Activated T-helper 17 cell treated with anti-CD3 and anti-CD28 coated beads, Interleukin-2, amount 50 U/mL, for 72 hours (primary cell): ENCODE results near the gene RFX2. TPM values are rescaled to one million over a fixed set of nuclear protein-coding genes. Genes with fewer than 3 reads are reported as not detected.
A peak's percentile ranks its signal among the peaks of the same experiment; 100 is the strongest.

Source experiments
- ATAC-seq: fragments of 150-1000 bp; cut with Tn5 transposase; replicated peaks from 2 replicates; pipeline ENCODE4 v1.10.0; 2021; ENCODE audit warnings: mild to moderate bottlenecking, moderate library complexity
- H3K27ac Mint-ChIP-seq: one replicate; pipeline ENCODE4 v1.8.0; 2022; ENCODE audit warnings: mixed read lengths
- H3K27me3 Mint-ChIP-seq: one replicate; pipeline ENCODE4 v1.8.0; 2022; ENCODE audit warnings: mixed read lengths
- H3K36me3 Mint-ChIP-seq: one replicate; pipeline ENCODE4 v1.8.0; 2022; ENCODE audit warnings: low read depth, mild to moderate bottlenecking, mixed read lengths
- H3K4me1 Mint-ChIP-seq: one replicate; pipeline ENCODE4 v1.8.0; 2022; ENCODE audit warnings: mixed read lengths
- H3K4me3 Mint-ChIP-seq: one replicate; pipeline ENCODE4 v1.8.0; 2022; ENCODE audit warnings: mild to moderate bottlenecking, mixed read lengths
- H3K9me3 Mint-ChIP-seq: one replicate; pipeline ENCODE4 v1.8.0; 2022; ENCODE audit warnings: mixed read lengths
- total RNA-seq, 2 donors: library from RNA; stranded (reverse); gene quantifications; one replicate each; pipeline ENCODE4 v1.2.3, GENCODE V29; 2022

RFX2 gene
- total RNA-seq, 2 donors from 2014 or later, result 9.7 to 20.7 TPM

GRCh38 chr19:6062961-6063575 is 47.2 kb downstream of the RFX2 start:
- Mint-ChIP-seq H3K4me3 (peak overlapping the region; percentile 74), H3K4me1 (peaks cover 52% of the 10 kb centered on the region), H3K36me3 (no peaks in the 10 kb centered on the region), H3K27ac (peak overlapping the region; percentile 96), H3K9me3 (no peaks in the 10 kb centered on the region), H3K27me3 (no peaks in the 10 kb centered on the region)
- no peak for ATAC-seq

GRCh38 chr19:6062274-6062673 is 48.0 kb downstream of the RFX2 start:
- H3K36me3 Mint-ChIP-seq, result no peaks in the 10 kb centered on the region
- peak overlapping the region; percentile 74 for H3K4me3 Mint-ChIP-seq
- ATAC-seq, result peak; percentile 78
- H3K9me3 Mint-ChIP-seq, result no peaks in the 10 kb centered on the region
- H3K27ac Mint-ChIP-seq, result peak overlapping the region; percentile 96
- peaks cover 51% of the 10 kb centered on the region for H3K4me1 Mint-ChIP-seq
- H3K27me3 Mint-ChIP-seq, result no peaks in the 10 kb centered on the region

GRCh38 chr19:6061376-6062130 is 48.7 kb downstream of the RFX2 start:
- H3K4me3 Mint-ChIP-seq, result peak overlapping the region; percentile 74
- no peak for ATAC-seq
- H3K4me1 Mint-ChIP-seq, result peaks cover 44% of the 10 kb centered on the region
- no peaks in the 10 kb centered on the region for H3K27me3 Mint-ChIP-seq
- peak overlapping the region; percentile 96 for H3K27ac Mint-ChIP-seq
- H3K36me3 Mint-ChIP-seq, result no peaks in the 10 kb centered on the region
- H3K9me3 Mint-ChIP-seq, result no peaks in the 10 kb centered on the region

- peak; percentile 49 for ATAC-seq
- Mint-ChIP-seq H3K9me3 (no peaks in the 10 kb centered on the region), H3K4me1 (peaks cover 38% of the 10 kb centered on the region), H3K4me3 (peak overlapping the region; percentile 74), H3K27ac (peak overlapping the region; percentile 96), H3K27me3 (no peaks in the 10 kb centered on the region), H3K36me3 (no peaks in the 10 kb centered on the region)
These were observed 49.5 kb downstream of the RFX2 start for GRCh38 chr19:6060600-6061375.

- H3K9me3 Mint-ChIP-seq, result no peaks in the 10 kb centered on the region
- ATAC-seq, result no peak
- no peaks in the 10 kb centered on the region for H3K36me3 Mint-ChIP-seq
- H3K27ac Mint-ChIP-seq, result peak overlapping the region; percentile 96
- H3K4me3 Mint-ChIP-seq, result peak overlapping the region; percentile 74
- no peaks in the 10 kb centered on the region for H3K27me3 Mint-ChIP-seq
- peaks cover 38% of the 10 kb centered on the region for H3K4me1 Mint-ChIP-seq
These were observed 50.2 kb downstream of the RFX2 start for GRCh38 chr19:6059988-6060599.

GRCh38 chr19:6059396-6059947 is 50.8 kb downstream of the RFX2 start:
- ATAC-seq, result no peak
- Mint-ChIP-seq H3K36me3 (no peaks in the 10 kb centered on the region), H3K27ac (no peak overlapping the region), H3K4me3 (peak overlapping the region; percentile 74), H3K4me1 (peaks cover 36% of the 10 kb centered on the region), H3K27me3 (no peaks in the 10 kb centered on the region), H3K9me3 (no peaks in the 10 kb centered on the region)

- no peak for ATAC-seq
- H3K27me3 Mint-ChIP-seq, result no peaks in the 10 kb centered on the region
- no peaks in the 10 kb centered on the region for H3K36me3 Mint-ChIP-seq
- H3K4me1 Mint-ChIP-seq, result peaks cover 28% of the 10 kb centered on the region
- H3K27ac Mint-ChIP-seq, result no peak overlapping the region
- no peak overlapping the region for H3K4me3 Mint-ChIP-seq
- no peaks in the 10 kb centered on the region for H3K9me3 Mint-ChIP-seq
These were observed 51.6 kb downstream of the RFX2 start for GRCh38 chr19:6058518-6059201.

- H3K4me1 Mint-ChIP-seq, result peaks cover 28% of the 10 kb centered on the region
- H3K27me3 Mint-ChIP-seq, result no peaks in the 10 kb centered on the region
- H3K9me3 Mint-ChIP-seq, result no peaks in the 10 kb centered on the region
- no peaks in the 10 kb centered on the region for H3K36me3 Mint-ChIP-seq
- no peak for ATAC-seq
- H3K4me3 Mint-ChIP-seq, result peak overlapping the region; percentile 56
- peak overlapping the region; percentile 71 for H3K27ac Mint-ChIP-seq
These were observed 52.4 kb downstream of the RFX2 start for GRCh38 chr19:6057651-6058517.

- Mint-ChIP-seq H3K27ac (peak overlapping the region; percentile 71), H3K27me3 (no peaks in the 10 kb centered on the region), H3K36me3 (no peaks in the 10 kb centered on the region), H3K4me3 (peak overlapping the region; percentile 56), H3K4me1 (peaks cover 21% of the 10 kb centered on the region), H3K9me3 (no peaks in the 10 kb centered on the region)
- ATAC-seq, result peak; percentile 53
These were observed 53.3 kb downstream of the RFX2 start for GRCh38 chr19:6056801-6057650.

GRCh38 chr19:6056282-6056741 is 54.0 kb downstream of the RFX2 start:
- peak overlapping the region; percentile 71 for H3K27ac Mint-ChIP-seq
- H3K4me1 Mint-ChIP-seq, result peaks cover 20% of the 10 kb centered on the region
- no peaks in the 10 kb centered on the region for H3K9me3 Mint-ChIP-seq
- H3K27me3 Mint-ChIP-seq, result no peaks in the 10 kb centered on the region
- no peaks in the 10 kb centered on the region for H3K36me3 Mint-ChIP-seq
- no peak for ATAC-seq
- no peak overlapping the region for H3K4me3 Mint-ChIP-seq

- no peaks in the 10 kb centered on the region for H3K27me3 Mint-ChIP-seq
- H3K36me3 Mint-ChIP-seq, result no peaks in the 10 kb centered on the region
- no peak overlapping the region for H3K4me3 Mint-ChIP-seq
- peak; percentile 40 for ATAC-seq
- no peaks in the 10 kb centered on the region for H3K9me3 Mint-ChIP-seq
- H3K27ac Mint-ChIP-seq, result no peak overlapping the region
- peaks cover 9% of the 10 kb centered on the region for H3K4me1 Mint-ChIP-seq
These were observed 55.1 kb downstream of the RFX2 start for GRCh38 chr19:6055013-6055795.
